Ascending aorta (tissue), 2 donors: Measurements from ENCODE around the gene MOCS1. TPM values are rescaled to one million over a fixed set of nuclear protein-coding genes. Genes with fewer than 3 reads are reported as not detected.

Source experiments
- DNase-seq, 2 donors: peaks; one replicate each; pipeline ENCODE4 v3.0.0-alpha.2; 2019; ENCODE audit warnings: low spot score in 2 of 2
- H3K27ac ChIP-seq, 2 donors: fragments of 200-600 bp; sonication (generic); one replicate each; pipeline ENCODE4 v1.5.1; 2016 to 2017; ENCODE audit warnings: mild to moderate bottlenecking in 1 of 2
- H3K27me3 ChIP-seq: fragments of 200-600 bp; sonication (generic); one replicate; pipeline ENCODE4 v1.5.1; 2017
- H3K36me3 ChIP-seq, 2 donors: fragments of 200-600 bp; sonication (generic); one replicate each; pipeline ENCODE4 v1.5.1; 2016
- H3K4me1 ChIP-seq, 2 donors: fragments of 200-600 bp; sonication (generic); one replicate each; pipeline ENCODE4 v1.5.1; 2016 to 2017; ENCODE audit warnings: mild to moderate bottlenecking in 1 of 2
- H3K4me3 ChIP-seq, 2 donors: fragments of 200-600 bp; sonication (generic); one replicate each; pipeline ENCODE4 v1.5.1; 2016 to 2017; ENCODE audit warnings: mild to moderate bottlenecking in 1 of 2
- H3K9me3 ChIP-seq, 2 donors: fragments of 200-600 bp; sonication (generic); one replicate each; pipeline ENCODE4 v1.5.1; 2016
- CTCF ChIP-seq, 3 experiments: fragments of 200-600 bp in 2 of 3; fragments of 450-650 bp in 1 of 3; sonication (generic) in 2 of 3; IDR thresholded peaks; one replicate each; pipeline ENCODE4 v1.5.1; 2016 to 2019; ENCODE audit warnings: antibody characterized with exemption in 3 of 3, mild to moderate bottlenecking in 1 of 3, moderate library complexity in 1 of 3
- intact Hi-C: fragments of 100-400 bp; cut with DNase I; formaldehyde crosslinking; loops from one replicate; pipeline ENCODE4 v1.15.1; 2023
- total RNA-seq: library from RNA; depleted of rRNA; stranded (reverse); fragments of >200 nt; gene quantifications from one replicate; pipeline ENCODE4 v1.1.0, GENCODE V29; 2016

The MOCS1 gene
- total RNA-seq, 1 donor from 2014 or later: 45.4 TPM

DNA sequence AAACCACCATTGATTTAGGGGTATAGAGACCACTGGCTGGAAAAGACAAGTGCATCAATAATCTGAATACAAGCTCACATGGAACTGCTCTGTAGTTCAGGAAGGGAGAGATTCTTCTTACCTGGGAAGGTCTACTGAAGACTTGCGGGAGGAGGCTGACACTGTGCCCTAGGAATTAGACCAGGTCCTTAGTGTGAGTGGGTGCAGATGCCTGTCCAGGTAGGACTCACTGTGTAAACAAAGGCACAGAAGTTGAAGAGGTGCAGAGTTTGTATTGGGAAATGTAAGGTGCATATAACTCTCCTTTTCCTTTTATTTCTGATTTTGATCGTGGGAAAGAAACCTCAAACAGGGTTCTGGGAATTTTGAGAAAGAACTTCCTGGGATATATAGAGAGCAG lies 75.2 kb downstream of the MOCS1 start:
- Histone ChIP-seq H3K4me1 (peaks cover 0 to 16% of the 10 kb centered on the region in 2 donors), H3K4me3 (no peak overlapping the region), H3K27me3 (no peaks in the 10 kb centered on the region), H3K27ac (no peak overlapping the region), H3K36me3 (peaks cover 3 to 25% of the 10 kb centered on the region in 2 donors), H3K9me3 (no peaks in the 10 kb centered on the region)
- no peak for DNase-seq
- intact Hi-C loops: loop anchor here (5.0 to 10.0 kb wide), 2 partner anchors 42 to 194 kb away; no protein-coding TSS in a partner anchor
- no peak for TF ChIP-seq CTCF (IDR thresholded peaks at IDR 0.05)

- H3K27ac ChIP-seq: peak overlapping the region; percentile 77 to 82
- no peaks in the 10 kb centered on the region for H3K9me3 ChIP-seq
- no peak for TF ChIP-seq CTCF (IDR thresholded peaks at IDR 0.05)
- no peaks in the 10 kb centered on the region for H3K27me3 ChIP-seq
- H3K36me3 ChIP-seq: peaks cover 3 to 22% of the 10 kb centered on the region in 2 donors
- no peak for DNase-seq
- H3K4me1 ChIP-seq: peaks cover 10 to 39% of the 10 kb centered on the region in 2 donors
- H3K4me3 ChIP-seq: no peak overlapping the region
- intact Hi-C loops: loop anchor here (5.0 to 10.0 kb wide), 2 partner anchors 38 to 191 kb away; no protein-coding TSS in a partner anchor
These were observed 78.8 kb downstream of the MOCS1 start for GRCh38 chr6:39855356-39855995.

Other genes starting within 250 kb of the MOCS1 start
- 0.43 TPM for gene KIF6, start 209.1 kb downstream of the MOCS1 start, total RNA-seq
- gene DAAM2, start 142.1 kb downstream of the MOCS1 start, total RNA-seq: 44.0 TPM